Epithelial cell of proximal tubule (primary cell): ENCODE measurements around the gene CLDN3. TPM values are rescaled to one million over a fixed set of nuclear protein-coding genes. Genes with fewer than 3 reads are reported as not detected.

Experiments used
- DNase-seq: peaks from one replicate; pipeline ENCODE4 v3.0.0-alpha.2; 2011; ENCODE audit warnings: low read depth
- H3K4me3 ChIP-seq: 2 replicates; pipeline ENCODE4 v1.5.1; 2011; ENCODE audit warnings: low read depth, mild to moderate bottlenecking, low read length
- total RNA-seq: library from RNA; depleted of rRNA; stranded (reverse); fragments of >200 nt; gene quantifications from 2 replicates; pipeline ENCODE4 v1.2.3, GENCODE V29; 2015
- TF ChIP-seq, protein P1 (sequence below): conservative IDR thresholded peaks from 2 replicates; pipeline ENCODE4 v1.5.1; 2012; ENCODE audit warnings: low read depth, mild to moderate bottlenecking, low read length

The CLDN3 gene
- total RNA-seq, 1 donor from 2014 or later = 85.9 TPM

DNA sequence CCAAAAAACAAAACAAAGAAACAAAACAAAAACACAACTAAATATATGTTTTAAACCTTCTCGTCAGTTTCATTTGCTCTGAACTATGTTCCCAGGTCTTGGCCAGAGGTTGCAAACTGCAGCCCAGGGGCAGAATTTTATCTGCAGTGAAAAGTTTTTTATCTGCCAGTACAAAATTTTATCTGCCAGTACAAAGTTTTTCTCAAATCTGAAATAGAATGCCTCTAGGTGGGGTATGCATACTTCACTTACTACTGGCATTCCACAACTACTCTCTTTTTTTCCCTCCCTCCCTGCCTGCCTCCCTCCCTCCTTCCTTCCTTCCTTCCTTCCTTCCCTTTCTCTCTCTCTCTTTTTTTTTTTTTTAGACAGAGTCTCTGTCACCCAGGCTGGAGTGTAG is 9.4 kb upstream of the CLDN3 start:
- TF ChIP-seq, protein P1, sequence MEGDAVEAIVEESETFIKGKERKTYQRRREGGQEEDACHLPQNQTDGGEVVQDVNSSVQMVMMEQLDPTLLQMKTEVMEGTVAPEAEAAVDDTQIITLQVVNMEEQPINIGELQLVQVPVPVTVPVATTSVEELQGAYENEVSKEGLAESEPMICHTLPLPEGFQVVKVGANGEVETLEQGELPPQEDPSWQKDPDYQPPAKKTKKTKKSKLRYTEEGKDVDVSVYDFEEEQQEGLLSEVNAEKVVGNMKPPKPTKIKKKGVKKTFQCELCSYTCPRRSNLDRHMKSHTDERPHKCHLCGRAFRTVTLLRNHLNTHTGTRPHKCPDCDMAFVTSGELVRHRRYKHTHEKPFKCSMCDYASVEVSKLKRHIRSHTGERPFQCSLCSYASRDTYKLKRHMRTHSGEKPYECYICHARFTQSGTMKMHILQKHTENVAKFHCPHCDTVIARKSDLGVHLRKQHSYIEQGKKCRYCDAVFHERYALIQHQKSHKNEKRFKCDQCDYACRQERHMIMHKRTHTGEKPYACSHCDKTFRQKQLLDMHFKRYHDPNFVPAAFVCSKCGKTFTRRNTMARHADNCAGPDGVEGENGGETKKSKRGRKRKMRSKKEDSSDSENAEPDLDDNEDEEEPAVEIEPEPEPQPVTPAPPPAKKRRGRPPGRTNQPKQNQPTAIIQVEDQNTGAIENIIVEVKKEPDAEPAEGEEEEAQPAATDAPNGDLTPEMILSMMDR = no peak
- DNase-seq = no peak
- H3K4me3 ChIP-seq = no peak overlapping the region

- TF ChIP-seq, protein P1 = no peak
Measured at GRCh38 chr7:73778801-73779389, 8.8 kb upstream of the CLDN3 start.

DNA sequence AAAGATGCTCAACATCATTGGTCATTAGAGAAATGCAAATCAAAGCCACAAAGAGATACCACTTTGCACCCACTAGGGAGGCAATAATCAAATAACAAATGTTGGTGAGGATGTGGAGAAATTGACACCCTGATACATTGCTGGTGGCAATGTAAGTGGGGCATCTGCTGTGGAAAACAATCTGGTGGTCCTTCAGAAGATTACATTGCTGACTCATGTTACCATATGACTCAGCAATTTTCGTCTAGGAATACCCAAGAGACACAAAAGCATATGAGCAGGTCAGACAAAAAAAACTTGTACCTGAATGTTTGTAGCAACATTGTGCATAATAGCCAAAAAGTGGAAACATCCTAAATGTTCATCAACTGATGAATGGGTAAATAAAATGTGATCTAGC is 4.9 kb upstream of the CLDN3 start:
- no peak for DNase-seq
- no peak overlapping the region for H3K4me3 ChIP-seq
- TF ChIP-seq, protein P1 = no peak

More at GRCh38 chr7:73778801-73779389, 8.8 kb upstream of the CLDN3 start:
- no peak overlapping the region for H3K4me3 ChIP-seq
- DNase-seq = no peak

GRCh38 chr7:73773700-73774517 is 3.8 kb upstream of the CLDN3 start:
- TF ChIP-seq, protein P1 = no peak
- H3K4me3 ChIP-seq = no peak overlapping the region

GRCh38 chr7:73770860-73771670 is 995 bp upstream of the CLDN3 start:
- H3K4me3 ChIP-seq = peak overlapping the region; percentile 53
- DNase-seq = no peak
- TF ChIP-seq, protein P1 = no peak

More at GRCh38 chr7:73773700-73774517, 3.8 kb upstream of the CLDN3 start:
- no peak for DNase-seq

- DNase-seq = no peak
- H3K4me3 ChIP-seq = peak overlapping the region; percentile 53
- TF ChIP-seq, protein P1 = no peak
Measured at GRCh38 chr7:73769481-73770001, 529 bp downstream of the CLDN3 start.
